Left ventricle myocardium superior (tissue), 1 donor: ENCODE results near the gene TAF4. TPM values are rescaled to one million over a fixed set of nuclear protein-coding genes. Genes with fewer than 3 reads are reported as not detected.
A peak's percentile ranks its signal among the peaks of the same experiment; 100 is the strongest.
"Not testable (repeated sequence)": the region's sequence is repeated elsewhere in the genome, so short reads cannot be mapped to it uniquely, and the experiment has no call there.

Source experiments
- ATAC-seq: fragments of 200-7000 bp; cut with Tn5 transposase; one replicate; pipeline ENCODE4 v1.9.1; 2020; ENCODE audit warnings: mild to moderate bottlenecking, moderate library complexity
- DNase-seq: peaks from one replicate; pipeline ENCODE4 v3.0.0-alpha.2; 2020
- intact Hi-C: fragments of 100-400 bp; cut with micrococcal nuclease; formaldehyde crosslinking; loops from one replicate; pipeline ENCODE4 v1.11.0; 2022
- total RNA-seq: library from RNA; stranded (reverse); fragmentation: NEBNext Ultra II Directional; extraction: Animal tissue kit (Norgen Biotek cat#: 25700); gene quantifications from one replicate; pipeline ENCODE4 v1.2.1, GENCODE V29; 2021
- donor health status: DM: no; HTN: yes; CAD: no; lungs with severe emphysema.

Gene TAF4
- total RNA-seq, 1 donor from 2014 or later = 11.2 TPM

GRCh38 chr20:62080249-62080990 lies 14.7 kb upstream of the TAF4 start:
- ATAC-seq (no peak), DNase-seq (no peak)
- intact Hi-C loops = no loop called here

- DNase-seq = no peak
- no peak for ATAC-seq
- intact Hi-C loops = no loop called here
Measured at GRCh38 chr20:62079166-62079565, 13.5 kb upstream of the TAF4 start.

GRCh38 chr20:62073323-62073722 lies 7.6 kb upstream of the TAF4 start:
- no peak for ATAC-seq
- intact Hi-C loops = no loop called here
- no peak for DNase-seq

- DNase-seq, intact Hi-C loops, ATAC-seq: not testable (repeated sequence)
Measured at GRCh38 chr20:62071669-62072430, 6.2 kb upstream of the TAF4 start.

GRCh38 chr20:62069741-62070216 lies 4.1 kb upstream of the TAF4 start:
- DNase-seq (no peak), ATAC-seq (no peak)
- intact Hi-C loops = loop anchor here (10.0 kb wide), 1 partner anchor 55 kb away; the partner anchor contains the start of gene LSM14B

GRCh38 chr20:62068997-62069396 lies 3.3 kb upstream of the TAF4 start:
- intact Hi-C loops = loop anchor here (10.0 kb wide), 1 partner anchor 56 kb away; the partner anchor contains the start of gene LSM14B
- DNase-seq = no peak
- no peak for ATAC-seq

- DNase-seq (no peak), ATAC-seq (no peak)
- intact Hi-C loops = loop anchor here (10.0 kb wide), 1 partner anchor 57 kb away; the partner anchor contains the start of gene LSM14B
Measured at GRCh38 chr20:62067547-62068260, 2.0 kb upstream of the TAF4 start.

GRCh38 chr20:62066983-62067433 lies 1.3 kb upstream of the TAF4 start:
- intact Hi-C loops = loop anchor here (10.0 kb wide), 1 partner anchor 58 kb away; the partner anchor contains the start of gene LSM14B
- DNase-seq (no peak), ATAC-seq (peak; percentile 30)

GRCh38 chr20:62066339-62066982 lies 780 bp upstream of the TAF4 start:
- DNase-seq = peak; percentile 70

GRCh38 chr20:62064770-62065673 lies 659 bp downstream of the TAF4 start:
- ATAC-seq (peak; percentile 17), DNase-seq (no peak)

More at GRCh38 chr20:62066339-62066982, 780 bp upstream of the TAF4 start:
- intact Hi-C loops = loop anchor here (10.0 kb wide), 1 partner anchor 58 kb away; the partner anchor contains the start of gene LSM14B
- ATAC-seq = peak; percentile 61

GRCh38 chr20:62063981-62064769 lies 1.5 kb downstream of the TAF4 start:
- ATAC-seq = peak; percentile 58
- peak; percentile 73 for DNase-seq
- intact Hi-C loops = loop anchor here (10.0 kb wide), 1 partner anchor 61 kb away; the partner anchor contains the start of gene LSM14B

More at GRCh38 chr20:62064770-62065673, 659 bp downstream of the TAF4 start:
- intact Hi-C loops = loop anchor here (10.0 kb wide), 1 partner anchor 60 kb away; the partner anchor contains the start of gene LSM14B

- intact Hi-C loops = loop anchor here (10.0 kb wide), 1 partner anchor 61 kb away; the partner anchor contains the start of gene LSM14B
- peak; percentile 11 for ATAC-seq
- DNase-seq = no peak
Measured at GRCh38 chr20:62063315-62063980, 2.2 kb downstream of the TAF4 start.

- no peak for DNase-seq
- intact Hi-C loops = loop anchor here (10.0 kb wide), 1 partner anchor 62 kb away; the partner anchor contains the start of gene LSM14B
- ATAC-seq = no peak
Measured at GRCh38 chr20:62062661-62063314, 2.9 kb downstream of the TAF4 start.

GRCh38 chr20:62061851-62062423 lies 3.7 kb downstream of the TAF4 start:
- intact Hi-C loops = loop anchor here (10.0 kb wide), 1 partner anchor 63 kb away; the partner anchor contains the start of gene LSM14B
- DNase-seq (no peak), ATAC-seq (no peak)
